ENCODE measurements around the gene PLA2G2D. TPM values are rescaled to one million over a fixed set of nuclear protein-coding genes. Genes with fewer than 3 reads are reported as not detected.

The PLA2G2D gene
- total and polyA plus RNA-seq, 10 of the 15 experiments (the other 5 are each of a cell fraction or from before 2014, with no cell fraction given), result 0.06 to 0.38 (median 0.16) TPM; not detected in 2

DNA sequence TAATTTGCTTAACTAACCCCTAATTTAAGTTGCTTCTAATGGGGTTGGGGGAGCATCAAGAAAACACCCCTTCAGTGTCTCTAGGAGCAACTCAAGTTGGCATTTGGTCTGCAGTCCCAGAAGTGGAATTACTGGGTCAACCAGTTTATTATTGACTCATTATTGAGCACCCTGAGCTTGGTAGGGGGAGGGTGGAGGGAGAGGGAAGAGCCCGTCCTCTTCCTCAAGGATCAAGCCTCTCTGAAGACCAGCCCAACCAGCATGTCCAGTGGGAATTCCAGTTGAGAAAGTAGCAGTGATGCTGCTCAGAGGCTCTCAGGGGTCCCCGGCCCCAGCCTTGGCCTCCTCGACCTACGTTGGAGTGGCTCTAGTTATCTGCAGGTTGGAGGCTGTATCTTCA, 17.7 kb upstream of the PLA2G2D start:
- CTCF ChIA-PET, result no interaction called here
- WGBS (ENCODE audit: insufficient coverage, insufficient replicate concordance, low lambda C conversion rate, missing lambda C conversion rate), result 21% methylated on average over 4 of the region's 4 CpGs
- no peak for DNase-seq (ENCODE audit: low read depth, low spot score)
- Histone ChIP-seq H3K27me3 (replicated peaks in 1 of 2; ENCODE audit: control insufficient read depth in 2 of 2, insufficient read depth in 2 of 2, low read length in 1 of 2) (no peaks in the 10 kb centered on the region), H2AFZ (ENCODE audit: control insufficient read depth, low read depth, low read length) (no peak overlapping the region), H3K4me3 (no peak overlapping the region), H3K9ac (ENCODE audit: control insufficient read depth, insufficient read depth, low read length) (no peak overlapping the region), H3K4me1 (ENCODE audit: control insufficient read depth, insufficient read depth, low read length) (no peaks in the 10 kb centered on the region), H3K27ac (ENCODE audit: control insufficient read depth, insufficient read depth) (no peak overlapping the region), H3K36me3 (ENCODE audit: control insufficient read depth in 2 of 2, insufficient read depth in 2 of 2, low read length in 1 of 2) (no peaks in the 10 kb centered on the region), H4K20me1 (ENCODE audit: control insufficient read depth, insufficient read depth) (no peaks in the 10 kb centered on the region), H3K9me3 (replicated peaks; ENCODE audit: control insufficient read depth, insufficient read depth, low read length) (no peaks in the 10 kb centered on the region), H3K79me2 (ENCODE audit: control insufficient read depth, insufficient read depth, low read length) (no peaks in the 10 kb centered on the region), H3K4me2 (ENCODE audit: control insufficient read depth, insufficient read depth) (no peak overlapping the region)
- in situ Hi-C loops (cut with MboI), result no loop called here
- intact Hi-C loops (cut with micrococcal nuclease; ENCODE audit: unreplicated experiment), result no loop called here
- SMC1A ChIA-PET (ENCODE audit: uncharacterized antibody, unreplicated experiment), result interaction anchor here (2.0 kb wide), 1 partner anchor 11 kb away, joined by 5 read pairs; no protein-coding TSS in a partner anchor
- POLR2A ChIA-PET, result no interaction called here
- no peak for ATAC-seq
- RAD21 ChIA-PET (ENCODE audit: unreplicated experiment), result no interaction called here
- no TSS peak for BruUV-seq (replicated peaks)
- FAIRE-seq, result no peak
- TF ChIP-seq ZZZ3 (IDR thresholded peaks at IDR 0.05; ENCODE audit: control insufficient read depth, insufficient read length, low read depth) (no peak), PAX8 (IDR thresholded peaks at IDR 0.05) (no peak), DPF2 (IDR thresholded peaks at IDR 0.05) (no peak), RB1 (IDR thresholded peaks at IDR 0.05; ENCODE audit: borderline replicate concordance) (no peak), ESRRA (IDR thresholded peaks at IDR 0.05; ENCODE audit: low read length) (no peak), SIN3A (IDR thresholded peaks at IDR 0.05; ENCODE audit: low read depth, low read length) (no peak), JUND (IDR thresholded peaks at IDR 0.05; ENCODE audit: low read depth, low read length) (no peak), NFIC (IDR thresholded peaks at IDR 0.05; ENCODE audit: low read depth, low read length) (no peak), NFYB (IDR thresholded peaks at IDR 0.05; ENCODE audit: insufficient read depth, low read depth, low read length) (no peak), BACH1 (IDR thresholded peaks at IDR 0.05; ENCODE audit: borderline replicate concordance) (no peak)
- TF ChIP-seq, protein P1, sequence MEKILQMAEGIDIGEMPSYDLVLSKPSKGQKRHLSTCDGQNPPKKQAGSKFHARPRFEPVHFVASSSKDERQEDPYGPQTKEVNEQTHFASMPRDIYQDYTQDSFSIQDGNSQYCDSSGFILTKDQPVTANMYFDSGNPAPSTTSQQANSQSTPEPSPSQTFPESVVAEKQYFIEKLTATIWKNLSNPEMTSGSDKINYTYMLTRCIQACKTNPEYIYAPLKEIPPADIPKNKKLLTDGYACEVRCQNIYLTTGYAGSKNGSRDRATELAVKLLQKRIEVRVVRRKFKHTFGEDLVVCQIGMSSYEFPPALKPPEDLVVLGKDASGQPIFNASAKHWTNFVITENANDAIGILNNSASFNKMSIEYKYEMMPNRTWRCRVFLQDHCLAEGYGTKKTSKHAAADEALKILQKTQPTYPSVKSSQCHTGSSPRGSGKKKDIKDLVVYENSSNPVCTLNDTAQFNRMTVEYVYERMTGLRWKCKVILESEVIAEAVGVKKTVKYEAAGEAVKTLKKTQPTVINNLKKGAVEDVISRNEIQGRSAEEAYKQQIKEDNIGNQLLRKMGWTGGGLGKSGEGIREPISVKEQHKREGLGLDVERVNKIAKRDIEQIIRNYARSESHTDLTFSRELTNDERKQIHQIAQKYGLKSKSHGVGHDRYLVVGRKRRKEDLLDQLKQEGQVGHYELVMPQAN (conservative IDR thresholded peaks at IDR 0.05), result no peak
- TF ChIP-seq, protein P2, sequence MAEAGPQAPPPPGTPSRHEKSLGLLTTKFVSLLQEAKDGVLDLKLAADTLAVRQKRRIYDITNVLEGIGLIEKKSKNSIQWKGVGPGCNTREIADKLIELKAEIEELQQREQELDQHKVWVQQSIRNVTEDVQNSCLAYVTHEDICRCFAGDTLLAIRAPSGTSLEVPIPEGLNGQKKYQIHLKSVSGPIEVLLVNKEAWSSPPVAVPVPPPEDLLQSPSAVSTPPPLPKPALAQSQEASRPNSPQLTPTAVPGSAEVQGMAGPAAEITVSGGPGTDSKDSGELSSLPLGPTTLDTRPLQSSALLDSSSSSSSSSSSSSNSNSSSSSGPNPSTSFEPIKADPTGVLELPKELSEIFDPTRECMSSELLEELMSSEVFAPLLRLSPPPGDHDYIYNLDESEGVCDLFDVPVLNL (IDR thresholded peaks at IDR 0.05; ENCODE audit: low read depth, low read length), result no peak
- TF ChIP-seq, protein P3, sequence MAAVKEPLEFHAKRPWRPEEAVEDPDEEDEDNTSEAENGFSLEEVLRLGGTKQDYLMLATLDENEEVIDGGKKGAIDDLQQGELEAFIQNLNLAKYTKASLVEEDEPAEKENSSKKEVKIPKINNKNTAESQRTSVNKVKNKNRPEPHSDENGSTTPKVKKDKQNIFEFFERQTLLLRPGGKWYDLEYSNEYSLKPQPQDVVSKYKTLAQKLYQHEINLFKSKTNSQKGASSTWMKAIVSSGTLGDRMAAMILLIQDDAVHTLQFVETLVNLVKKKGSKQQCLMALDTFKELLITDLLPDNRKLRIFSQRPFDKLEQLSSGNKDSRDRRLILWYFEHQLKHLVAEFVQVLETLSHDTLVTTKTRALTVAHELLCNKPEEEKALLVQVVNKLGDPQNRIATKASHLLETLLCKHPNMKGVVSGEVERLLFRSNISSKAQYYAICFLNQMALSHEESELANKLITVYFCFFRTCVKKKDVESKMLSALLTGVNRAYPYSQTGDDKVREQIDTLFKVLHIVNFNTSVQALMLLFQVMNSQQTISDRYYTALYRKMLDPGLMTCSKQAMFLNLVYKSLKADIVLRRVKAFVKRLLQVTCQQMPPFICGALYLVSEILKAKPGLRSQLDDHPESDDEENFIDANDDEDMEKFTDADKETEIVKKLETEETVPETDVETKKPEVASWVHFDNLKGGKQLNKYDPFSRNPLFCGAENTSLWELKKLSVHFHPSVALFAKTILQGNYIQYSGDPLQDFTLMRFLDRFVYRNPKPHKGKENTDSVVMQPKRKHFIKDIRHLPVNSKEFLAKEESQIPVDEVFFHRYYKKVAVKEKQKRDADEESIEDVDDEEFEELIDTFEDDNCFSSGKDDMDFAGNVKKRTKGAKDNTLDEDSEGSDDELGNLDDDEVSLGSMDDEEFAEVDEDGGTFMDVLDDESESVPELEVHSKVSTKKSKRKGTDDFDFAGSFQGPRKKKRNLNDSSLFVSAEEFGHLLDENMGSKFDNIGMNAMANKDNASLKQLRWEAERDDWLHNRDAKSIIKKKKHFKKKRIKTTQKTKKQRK (IDR thresholded peaks at IDR 0.05; ENCODE audit: low read depth, low read length), result no peak
- TF ChIP-seq, protein P4, sequence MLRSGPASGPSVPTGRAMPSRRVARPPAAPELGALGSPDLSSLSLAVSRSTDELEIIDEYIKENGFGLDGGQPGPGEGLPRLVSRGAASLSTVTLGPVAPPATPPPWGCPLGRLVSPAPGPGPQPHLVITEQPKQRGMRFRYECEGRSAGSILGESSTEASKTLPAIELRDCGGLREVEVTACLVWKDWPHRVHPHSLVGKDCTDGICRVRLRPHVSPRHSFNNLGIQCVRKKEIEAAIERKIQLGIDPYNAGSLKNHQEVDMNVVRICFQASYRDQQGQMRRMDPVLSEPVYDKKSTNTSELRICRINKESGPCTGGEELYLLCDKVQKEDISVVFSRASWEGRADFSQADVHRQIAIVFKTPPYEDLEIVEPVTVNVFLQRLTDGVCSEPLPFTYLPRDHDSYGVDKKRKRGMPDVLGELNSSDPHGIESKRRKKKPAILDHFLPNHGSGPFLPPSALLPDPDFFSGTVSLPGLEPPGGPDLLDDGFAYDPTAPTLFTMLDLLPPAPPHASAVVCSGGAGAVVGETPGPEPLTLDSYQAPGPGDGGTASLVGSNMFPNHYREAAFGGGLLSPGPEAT (IDR thresholded peaks at IDR 0.05; ENCODE audit: low read depth), result no peak
